SU-DHL-6 (cell line): ENCODE measurements around the gene FOXD2.

ENCODE experiments used
- EZH2phosphoT487 ChIP-seq: fragments of 200-600 bp; sonication (generic), shearing (Covaris generic); conservative IDR thresholded peaks from 2 replicates; pipeline ENCODE4 v1.6.1; 2018; ENCODE audit warnings: mild to moderate bottlenecking, antibody characterized with exemption, low read length, moderate library complexity, mixed read lengths
- TF ChIP-seq, protein P1 (sequence below): fragments of 200-600 bp; sonication (generic); IDR thresholded peaks from one replicate; pipeline ENCODE4 v1.5.1; 2017; ENCODE audit warnings: antibody characterized with exemption, mild to moderate bottlenecking, low read length, moderate library complexity; ENCODE audit not compliant: insufficient read depth, poor library complexity, severe bottlenecking

DNA sequence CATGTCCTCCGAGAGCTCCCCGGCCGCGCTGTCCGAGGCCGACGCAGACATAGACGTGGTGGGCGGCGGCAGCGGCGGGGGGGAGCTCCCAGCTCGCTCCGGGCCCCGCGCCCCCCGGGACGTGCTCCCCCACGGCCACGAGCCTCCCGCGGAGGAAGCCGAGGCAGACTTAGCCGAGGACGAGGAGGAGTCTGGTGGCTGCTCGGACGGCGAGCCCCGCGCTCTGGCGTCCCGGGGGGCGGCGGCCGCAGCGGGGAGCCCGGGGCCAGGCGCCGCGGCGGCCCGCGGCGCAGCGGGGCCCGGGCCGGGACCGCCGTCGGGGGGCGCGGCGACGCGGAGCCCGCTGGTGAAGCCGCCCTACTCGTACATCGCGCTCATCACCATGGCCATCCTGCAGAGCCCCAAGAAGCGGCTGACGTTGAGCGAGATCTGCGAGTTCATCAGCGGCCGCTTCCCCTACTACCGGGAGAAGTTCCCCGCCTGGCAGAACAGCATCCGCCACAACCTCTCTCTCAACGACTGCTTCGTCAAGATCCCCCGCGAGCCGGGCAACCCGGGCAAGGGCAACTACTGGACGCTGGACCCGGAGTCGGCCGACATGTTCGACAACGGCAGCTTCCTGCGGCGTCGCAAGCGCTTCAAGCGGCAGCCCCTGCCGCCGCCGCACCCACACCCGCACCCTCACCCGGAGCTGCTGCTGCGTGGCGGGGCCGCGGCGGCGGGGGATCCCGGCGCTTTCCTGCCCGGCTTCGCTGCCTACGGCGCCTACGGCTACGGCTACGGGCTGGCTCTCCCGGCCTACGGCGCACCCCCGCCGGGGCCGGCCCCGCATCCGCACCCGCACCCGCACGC, 547 bp downstream of the FOXD2 start:
- TF ChIP-seq, protein P1, sequence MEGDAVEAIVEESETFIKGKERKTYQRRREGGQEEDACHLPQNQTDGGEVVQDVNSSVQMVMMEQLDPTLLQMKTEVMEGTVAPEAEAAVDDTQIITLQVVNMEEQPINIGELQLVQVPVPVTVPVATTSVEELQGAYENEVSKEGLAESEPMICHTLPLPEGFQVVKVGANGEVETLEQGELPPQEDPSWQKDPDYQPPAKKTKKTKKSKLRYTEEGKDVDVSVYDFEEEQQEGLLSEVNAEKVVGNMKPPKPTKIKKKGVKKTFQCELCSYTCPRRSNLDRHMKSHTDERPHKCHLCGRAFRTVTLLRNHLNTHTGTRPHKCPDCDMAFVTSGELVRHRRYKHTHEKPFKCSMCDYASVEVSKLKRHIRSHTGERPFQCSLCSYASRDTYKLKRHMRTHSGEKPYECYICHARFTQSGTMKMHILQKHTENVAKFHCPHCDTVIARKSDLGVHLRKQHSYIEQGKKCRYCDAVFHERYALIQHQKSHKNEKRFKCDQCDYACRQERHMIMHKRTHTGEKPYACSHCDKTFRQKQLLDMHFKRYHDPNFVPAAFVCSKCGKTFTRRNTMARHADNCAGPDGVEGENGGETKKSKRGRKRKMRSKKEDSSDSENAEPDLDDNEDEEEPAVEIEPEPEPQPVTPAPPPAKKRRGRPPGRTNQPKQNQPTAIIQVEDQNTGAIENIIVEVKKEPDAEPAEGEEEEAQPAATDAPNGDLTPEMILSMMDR = no peak
- no peak for TF ChIP-seq EZH2phosphoT487
